H1 (cell line): Measurements from ENCODE around the gene SUPT7L. TPM values are rescaled to one million over a fixed set of nuclear protein-coding genes. Genes with fewer than 3 reads are reported as not detected.

Experiments used
- CTCF ChIA-PET: fragments of 300-600 bp; sonication (Branson Sonifier 250); formaldehyde crosslinking; loops from one replicate; lab custom pipeline; 2021; ENCODE audit not compliant: partially characterized antibody; lab: Charles Lee
- POLR2A ChIA-PET: fragments of 300-600 bp; sonication (Branson Sonifier 250); formaldehyde crosslinking; loops from one replicate; lab custom pipeline; 2021; ENCODE audit warnings: inconsistent platforms; ENCODE audit not compliant: partially characterized antibody; lab: Charles Lee
- DNase-seq, 2 experiments: peaks; one replicate each; pipeline versions ENCODE4 v3.0.0 to v3.0.0-alpha.2; 2010 to 2022; ENCODE audit warnings: low spot score in 2 of 2, low read depth in 1 of 2, mixed read lengths in 1 of 2
- FAIRE-seq: peaks from 2 replicates; lab custom pipeline; 2011; peaks lifted over from hg19 to GRCh38; lab: Jason Lieb, UNC
- H2AFZ ChIP-seq: 2 replicates; pipeline ENCODE4 v1.8.1; 2012; ENCODE audit warnings: low read length, inconsistent platforms
- H2AK5ac ChIP-seq: 2 replicates; pipeline ENCODE4 v1.6.1; 2013; ENCODE audit warnings: low read depth, low read length
- H2BK120ac ChIP-seq: replicated peaks from 2 replicates; pipeline ENCODE3; 2013; ENCODE audit warnings: low read depth, low read length, inconsistent platforms
- H2BK12ac ChIP-seq: 2 replicates; pipeline ENCODE4 v1.6.1; 2013; ENCODE audit warnings: low read depth, low read length
- H2BK15ac ChIP-seq: 2 replicates; pipeline ENCODE4 v1.6.1; 2013; ENCODE audit warnings: low read length
- H2BK20ac ChIP-seq: 2 replicates; pipeline ENCODE4 v1.6.1; 2013; ENCODE audit warnings: low read length
- H2BK5ac ChIP-seq: 2 replicates; pipeline ENCODE4 v1.6.1; 2013; ENCODE audit warnings: low read depth, low read length
- H3K14ac ChIP-seq: 2 replicates; pipeline ENCODE4 v1.6.1; 2013; ENCODE audit warnings: inconsistent platforms; ENCODE audit not compliant: insufficient read length
- H3K18ac ChIP-seq: 2 replicates; pipeline ENCODE4 v1.6.1; 2013; ENCODE audit warnings: low read length; ENCODE audit errors: extremely low read depth
- H3K23ac ChIP-seq: 2 replicates; pipeline ENCODE4 v1.6.1; 2013; ENCODE audit warnings: inconsistent platforms; ENCODE audit not compliant: insufficient read length
- H3K23me2 ChIP-seq: 2 replicates; pipeline ENCODE4 v1.6.1; 2013; ENCODE audit warnings: low read depth, low read length
- H3K27ac ChIP-seq: 2 replicates; pipeline ENCODE4 v1.6.1; 2011; ENCODE audit warnings: low read depth, low read length, inconsistent platforms
- H3K27me3 ChIP-seq, 4 experiments: replicated peaks in 1 of 4; 1 replicate in 1 of 4; 2 replicates in 3 of 4; pipeline versions ENCODE4 v1.6.1 to v1.8.1; 2011 to 2013; ENCODE audit warnings: low read length in 3 of 4, mild to moderate bottlenecking in 3 of 4, inconsistent platforms in 2 of 4, mixed read lengths in 2 of 4, moderate library complexity in 1 of 4; ENCODE audit not compliant: control insufficient read depth in 3 of 4, insufficient read depth in 3 of 4; ENCODE audit errors: extremely low read depth in 1 of 4
- H3K36me3 ChIP-seq, 4 experiments: 2 replicates each; pipeline versions ENCODE4 v1.6.1 to v1.8.1; 2011 to 2013; ENCODE audit warnings: mild to moderate bottlenecking in 4 of 4, low read length in 3 of 4, moderate library complexity in 2 of 4, control low read depth in 1 of 4, inconsistent platforms in 1 of 4; ENCODE audit not compliant: insufficient read depth in 4 of 4, control insufficient read depth in 2 of 4
- H3K4ac ChIP-seq: replicated peaks from 2 replicates; pipeline ENCODE3; 2013; ENCODE audit warnings: low read length, low read depth, mixed read lengths, inconsistent platforms; ENCODE audit not compliant: insufficient read length
- H3K4me1 ChIP-seq, 4 experiments: replicated peaks in 1 of 4; 1 replicate in 1 of 4; 2 replicates in 3 of 4; pipeline versions ENCODE4 v1.6.1 to v1.8.1; 2011 to 2013; ENCODE audit warnings: low read length in 3 of 4, inconsistent platforms in 2 of 4, mixed read lengths in 1 of 4; ENCODE audit not compliant: insufficient read depth in 4 of 4, control insufficient read depth in 3 of 4
- H3K4me2 ChIP-seq, 2 experiments: 2 replicates each; pipeline versions ENCODE4 v1.6.1 to v1.8.1; 2011 to 2013; ENCODE audit warnings: low read depth in 2 of 2, low read length in 2 of 2, control low read depth in 1 of 2, inconsistent platforms in 1 of 2, mild to moderate bottlenecking in 1 of 2; ENCODE audit not compliant: insufficient read depth in 1 of 2
- H3K4me3 ChIP-seq, 4 experiments: fragments of 200-600, 300-600 bp in 1 of 4; sonication (generic), shearing (Covaris generic), sonication (Bioruptor Twin) in 1 of 4; 2 replicates each; pipeline versions ENCODE4 v1.5.1 to v1.8.1; 2011 to 2016; ENCODE audit warnings: low read length in 4 of 4, low read depth in 3 of 4, control low read depth in 2 of 4, inconsistent platforms in 2 of 4, mild to moderate bottlenecking in 2 of 4, mixed read lengths in 1 of 4, moderate library complexity in 1 of 4; ENCODE audit not compliant: insufficient read depth in 2 of 4; ENCODE audit errors: extremely low read depth in 1 of 4
- H3K56ac ChIP-seq: replicated peaks from 2 replicates; pipeline ENCODE3; 2013; ENCODE audit warnings: low read depth, mild to moderate bottlenecking, mixed read lengths, low read length, inconsistent platforms; ENCODE audit not compliant: insufficient read length
- H3K79me1 ChIP-seq: 2 replicates; pipeline ENCODE4 v1.6.1; 2013; ENCODE audit warnings: low read depth, low read length, control low read depth
- H3K79me2 ChIP-seq, 2 experiments: 2 replicates each; pipeline versions ENCODE4 v1.6.1 to v1.8.1; 2012 to 2013; ENCODE audit warnings: low read length in 2 of 2, mild to moderate bottlenecking in 2 of 2, inconsistent platforms in 1 of 2; ENCODE audit not compliant: insufficient read depth in 2 of 2, control insufficient read depth in 1 of 2
- H3K9ac ChIP-seq, 4 experiments: replicated peaks in 1 of 4; 1 replicate in 1 of 4; 2 replicates in 3 of 4; pipeline versions ENCODE4 v1.6.1 to v1.8.1; 2011 to 2013; ENCODE audit warnings: low read depth in 3 of 4, low read length in 3 of 4, control low read depth in 2 of 4, mild to moderate bottlenecking in 2 of 4, moderate library complexity in 2 of 4, inconsistent platforms in 1 of 4; ENCODE audit errors: extremely low read depth in 1 of 4
- H3K9me3 ChIP-seq, 2 experiments: 2 replicates each; pipeline versions ENCODE4 v1.6.1 to v1.8.1; 2012 to 2013; ENCODE audit warnings: mild to moderate bottlenecking in 2 of 2, moderate library complexity in 2 of 2, control low read depth in 1 of 2, inconsistent platforms in 1 of 2, low read depth in 1 of 2, low read length in 1 of 2, mixed read lengths in 1 of 2; ENCODE audit not compliant: insufficient read depth in 2 of 2
- H4K20me1 ChIP-seq, 2 experiments: replicated peaks in 1 of 2; 2 replicates each; pipeline versions ENCODE3 to v1.8.1; 2011 to 2013; ENCODE audit warnings: inconsistent platforms in 2 of 2, low read length in 2 of 2, mild to moderate bottlenecking in 1 of 2; ENCODE audit not compliant: insufficient read depth in 2 of 2, control insufficient read depth in 1 of 2
- H4K5ac ChIP-seq: 2 replicates; pipeline ENCODE4 v1.6.1; 2013; ENCODE audit warnings: low read length, low read depth, mixed read lengths, inconsistent platforms; ENCODE audit not compliant: insufficient read length
- H4K8ac ChIP-seq: 2 replicates; pipeline ENCODE4 v1.8.0; 2013; ENCODE audit warnings: mild to moderate bottlenecking, moderate library complexity, low read length, inconsistent platforms; ENCODE audit not compliant: insufficient read depth; ENCODE audit errors: extremely low read depth
- H4K91ac ChIP-seq: replicated peaks from 2 replicates; pipeline ENCODE3; 2013; ENCODE audit warnings: low read length, mixed read lengths, inconsistent platforms; ENCODE audit not compliant: insufficient read length
- ASH2L ChIP-seq: fragments of 200-600, 300-600 bp; sonication (generic); IDR thresholded peaks from one replicate; pipeline ENCODE4 v1.7.1; 2017; ENCODE audit warnings: low read length
- CEBPB ChIP-seq: IDR thresholded peaks from 2 replicates; pipeline ENCODE4 v1.6.1; 2012; ENCODE audit warnings: low read depth, low read length
- CREB1 ChIP-seq: IDR thresholded peaks from 2 replicates; pipeline ENCODE4 v1.6.1; 2012; ENCODE audit warnings: inconsistent platforms
- RBBP5 ChIP-seq: IDR thresholded peaks from 2 replicates; pipeline ENCODE4 v1.7.1; 2012; ENCODE audit warnings: low read depth, mild to moderate bottlenecking, inconsistent platforms, low read length, moderate library complexity, borderline replicate concordance
- WGBS, 2 experiments: shearing (Covaris generic) in 1 of 2; methylation state at CpG; one replicate each; pipeline versions ENCODE4 v1.1.6 to v1.1.7; 2013 to 2015; ENCODE audit warnings: low lambda C conversion rate in 2 of 2, mixed read lengths in 2 of 2, inconsistent platforms in 1 of 2, low coverage in 1 of 2, missing lambda C conversion rate in 1 of 2; ENCODE audit not compliant: insufficient replicate concordance in 2 of 2, insufficient coverage in 1 of 2, insufficient read length in 1 of 2; ENCODE audit errors: extremely low coverage in 1 of 2, missing lambda C conversion rate in 1 of 2; 5-methylcytosine and 5-hydroxymethylcytosine counted together
- polyA plus RNA-seq, 7 experiments: library from polyadenylated mRNA; depleted of rRNA in 3 of 7; stranded (reverse) in 5 of 7; unstranded in 2 of 7; fragments of >200 nt in 5 of 7; fragments of 200-250 nt in 2 of 7; gene quantifications; 1 replicate in 5 of 7; 2 replicates in 1 of 7; 4 replicates in 1 of 7; pipeline versions ENCODE4 v1.2.1 to v1.2.3, GENCODE V29; 2011 to 2013; ENCODE audit warnings: missing spikeins in 2 of 7, mixed read lengths in 2 of 7
- total RNA-seq: library from RNA; stranded (reverse); fragmentation: NEBNext Ultra II Directional; extraction: Animal tissue kit (Norgen Biotek cat#: 25700); gene quantifications from 2 replicates; pipeline ENCODE4 v1.2.1, GENCODE V29; 2021

Gene SUPT7L
- total and polyA plus RNA-seq, 2 of the 8 experiments (the other 6 are each of a cell fraction or from before 2014, with no cell fraction given): 22.2 to 26.6 TPM

- Histone ChIP-seq H4K20me1 (peaks cover 0 to 2% of the 10 kb centered on the region in 2 experiments), H3K27me3 (no peaks in the 10 kb centered on the region), H3K4me1 (no peaks in the 10 kb centered on the region), H3K56ac (no peak overlapping the region), H2AK5ac (no peak overlapping the region), H3K79me1 (no peaks in the 10 kb centered on the region), H4K8ac (no peak overlapping the region), H2BK15ac (no peak overlapping the region), H3K9ac (no peak overlapping the region), H3K4ac (no peak overlapping the region), H3K23ac (no peak overlapping the region), H3K18ac (no peak overlapping the region), H3K23me2 (no peaks in the 10 kb centered on the region), H3K4me3 (no peak overlapping the region), H3K4me2 (no peak overlapping the region), H3K27ac (no peak overlapping the region), H2BK20ac (no peak overlapping the region), H2BK5ac (no peak overlapping the region), H3K14ac (no peak overlapping the region), H3K79me2 (no peaks in the 10 kb centered on the region), H2AFZ (no peak overlapping the region), H2BK120ac (no peak overlapping the region), H3K9me3 (no peaks in the 10 kb centered on the region), H4K91ac (no peak overlapping the region), H2BK12ac (no peak overlapping the region), H3K36me3 (peaks cover 19 to 66% (median 53%) of the 10 kb centered on the region in 4 experiments), H4K5ac (no peak overlapping the region)
- WGBS, 2 experiments: 60% methylated on average over 3 of the region's 3 CpGs; no CpG with 5 or more reads in 1 of the 2 experiments
- FAIRE-seq: no peak
- no peak for DNase-seq
- POLR2A ChIA-PET: interaction anchor here (1.0 to 2.2 kb wide), 3 partner anchors 10 to 153 kb away, joined by 3 to 6 read pairs (median 5); partner anchors contain the start of genes SLC4A1AP and SUPT7L
- CTCF ChIA-PET: no interaction called here
- TF ChIP-seq CEBPB (no peak), ASH2L (no peak), RBBP5 (no peak), CREB1 (no peak)
Measured at GRCh38 chr2:27638709-27639108, 24.7 kb downstream of the SUPT7L start.
